HG02973 (cell line): Measurements from ENCODE around the gene ACP6.
"Not testable (repeated sequence)": the region's sequence is repeated elsewhere in the genome, so short reads cannot be mapped to it uniquely, and the experiment has no call there.

Experiments
- ATAC-seq: cut with Tn5 transposase; IDR thresholded peaks from one replicate; pipeline ENCODE4 v1.9.1; 2021; ENCODE audit warnings: moderate library complexity; ENCODE audit not compliant: unreplicated experiment

ACP6 gene

GRCh38 chr1:147670319-147671001 lies at the start of gene ACP6:
Gene ACP6 (minus strand): TSS chr1:147670524. CDS start chr1:147670048, 476 bp downstream.
- peak; percentile 94 for ATAC-seq

- no peak for ATAC-seq
Measured at GRCh38 chr1:147719711-147720225, 49.4 kb upstream of the ACP6 start.

- no peak for ATAC-seq
Measured at GRCh38 chr1:147719029-147719698, 48.8 kb upstream of the ACP6 start.

GRCh38 chr1:147717706-147718097 lies 47.4 kb upstream of the ACP6 start:
- ATAC-seq: no peak

GRCh38 chr1:147717051-147717705 lies 46.9 kb upstream of the ACP6 start:
- ATAC-seq: no peak

- ATAC-seq: no peak
Measured at GRCh38 chr1:147712605-147713004, 42.3 kb upstream of the ACP6 start.

- ATAC-seq: no peak
Measured at GRCh38 chr1:147700042-147701006, 30.0 kb upstream of the ACP6 start.

- ATAC-seq: no peak
Measured at GRCh38 chr1:147699686-147700041, 29.3 kb upstream of the ACP6 start.

- no peak for ATAC-seq
Measured at GRCh38 chr1:147683163-147683763, 12.9 kb upstream of the ACP6 start.

GRCh38 chr1:147680608-147681235 lies 10.4 kb upstream of the ACP6 start:
- ATAC-seq: not testable (repeated sequence)

GRCh38 chr1:147677681-147678080 lies 7.4 kb upstream of the ACP6 start:
- not testable (repeated sequence) for ATAC-seq

- ATAC-seq: no peak
Measured at GRCh38 chr1:147676311-147677085, 6.2 kb upstream of the ACP6 start.

GRCh38 chr1:147673816-147674215 lies 3.5 kb upstream of the ACP6 start:
- ATAC-seq: no peak

- no peak for ATAC-seq
Measured at GRCh38 chr1:147673406-147673805, 3.1 kb upstream of the ACP6 start.

GRCh38 chr1:147669469-147670318 lies 630 bp downstream of the ACP6 start:
- peak; percentile 38 for ATAC-seq

- no peak for ATAC-seq
Measured at GRCh38 chr1:147665521-147665920, 4.8 kb downstream of the ACP6 start.

- no peak for ATAC-seq
Measured at GRCh38 chr1:147664206-147664605, 6.1 kb downstream of the ACP6 start.

- no peak for ATAC-seq
Measured at GRCh38 chr1:147654511-147654910, 15.8 kb downstream of the ACP6 start.
